ENCODE data around the gene CEACAM18.

GRCh38 chr19:51535535-51535934, 57.2 kb downstream of the CEACAM18 start:
- TF ChIP-seq CTCF (IDR thresholded peaks at IDR 0.05) = no peak
- no peak for TF ChIP-seq POLR2AphosphoS5 (IDR thresholded peaks at IDR 0.05)
